ENCODE data around the gene CNGA3. TPM values are rescaled to one million over a fixed set of nuclear protein-coding genes. Genes with fewer than 3 reads are reported as not detected.
"Not testable (repeated sequence)": the region's sequence is repeated elsewhere in the genome, so short reads cannot be mapped to it uniquely, and the experiment has no call there.

CNGA3 gene
- total RNA-seq, 2 experiments from 2014 or later = not detected

GRCh38 chr2:98393354-98393753 is 47.1 kb downstream of the CNGA3 start:
- Mint-ChIP-seq H3K4me1 (no peaks in the 10 kb centered on the region), H3K27ac (no peak overlapping the region), H3K36me3 (no peaks in the 10 kb centered on the region), H3K27me3 (peaks cover 19% of the 10 kb centered on the region), H3K4me3 (no peak overlapping the region), H3K9me3 (no peaks in the 10 kb centered on the region)
- no peak for DNase-seq

- no peaks in the 10 kb centered on the region for H3K4me1 Mint-ChIP-seq
- H3K36me3 Mint-ChIP-seq = no peaks in the 10 kb centered on the region
- peaks cover 21% of the 10 kb centered on the region for H3K27me3 Mint-ChIP-seq
- no peak for DNase-seq
- H3K9me3 Mint-ChIP-seq = no peaks in the 10 kb centered on the region
- H3K27ac Mint-ChIP-seq = no peak overlapping the region
- H3K4me3 Mint-ChIP-seq = no peak overlapping the region
These were observed 48.4 kb downstream of the CNGA3 start for GRCh38 chr2:98394595-98395153.

DNA sequence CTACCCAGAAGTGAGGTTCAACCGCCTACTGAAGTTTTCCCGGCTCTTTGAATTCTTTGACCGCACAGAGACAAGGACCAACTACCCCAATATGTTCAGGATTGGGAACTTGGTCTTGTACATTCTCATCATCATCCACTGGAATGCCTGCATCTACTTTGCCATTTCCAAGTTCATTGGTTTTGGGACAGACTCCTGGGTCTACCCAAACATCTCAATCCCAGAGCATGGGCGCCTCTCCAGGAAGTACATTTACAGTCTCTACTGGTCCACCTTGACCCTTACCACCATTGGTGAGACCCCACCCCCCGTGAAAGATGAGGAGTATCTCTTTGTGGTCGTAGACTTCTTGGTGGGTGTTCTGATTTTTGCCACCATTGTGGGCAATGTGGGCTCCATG is 49.7 kb downstream of the CNGA3 start:
- Mint-ChIP-seq H3K27ac (no peak overlapping the region), H3K9me3 (no peaks in the 10 kb centered on the region), H3K36me3 (no peaks in the 10 kb centered on the region), H3K4me1 (no peaks in the 10 kb centered on the region), H3K4me3 (no peak overlapping the region), H3K27me3 (peaks cover 21% of the 10 kb centered on the region)
- no peak for DNase-seq

GRCh38 chr2:98396745-98397355 is 50.6 kb downstream of the CNGA3 start:
- no peaks in the 10 kb centered on the region for H3K9me3 Mint-ChIP-seq
- no peak overlapping the region for H3K27ac Mint-ChIP-seq
- H3K27me3 Mint-ChIP-seq = peaks cover 28% of the 10 kb centered on the region
- H3K4me1 Mint-ChIP-seq = no peaks in the 10 kb centered on the region
- no peak for DNase-seq
- H3K36me3 Mint-ChIP-seq = no peaks in the 10 kb centered on the region
- no peak overlapping the region for H3K4me3 Mint-ChIP-seq

DNA sequence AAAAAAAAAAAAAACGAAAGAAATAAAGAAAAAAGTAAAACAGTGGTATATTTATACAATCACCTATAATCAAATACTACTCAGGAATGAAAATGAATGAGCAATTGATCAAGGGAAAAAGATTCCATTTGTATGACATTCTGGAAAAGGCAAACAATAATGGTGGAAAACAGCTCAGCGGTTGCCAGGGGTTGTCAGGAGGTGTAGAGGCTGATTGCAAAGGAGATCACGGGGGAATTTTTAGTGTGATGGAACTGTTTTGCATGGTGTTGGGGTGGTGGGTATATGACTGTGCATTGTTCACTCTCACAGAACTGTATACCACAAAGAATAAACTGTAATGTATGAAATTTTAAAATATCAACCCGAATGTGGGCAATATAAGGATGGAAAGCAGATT is 52.9 kb downstream of the CNGA3 start:
- DNase-seq = no peak
- H3K4me1 Mint-ChIP-seq = no peaks in the 10 kb centered on the region
- peaks cover 29% of the 10 kb centered on the region for H3K27me3 Mint-ChIP-seq
- no peaks in the 10 kb centered on the region for H3K36me3 Mint-ChIP-seq
- no peak overlapping the region for H3K4me3 Mint-ChIP-seq
- H3K27ac Mint-ChIP-seq = no peak overlapping the region
- H3K9me3 Mint-ChIP-seq = no peaks in the 10 kb centered on the region

GRCh38 chr2:98403878-98404277 is 57.6 kb downstream of the CNGA3 start:
- no peaks in the 10 kb centered on the region for H3K9me3 Mint-ChIP-seq
- no peak overlapping the region for H3K27ac Mint-ChIP-seq
- no peaks in the 10 kb centered on the region for H3K36me3 Mint-ChIP-seq
- H3K4me3 Mint-ChIP-seq = no peak overlapping the region
- DNase-seq = no peak
- H3K27me3 Mint-ChIP-seq = peaks cover 8% of the 10 kb centered on the region
- H3K4me1 Mint-ChIP-seq = no peaks in the 10 kb centered on the region

DNA sequence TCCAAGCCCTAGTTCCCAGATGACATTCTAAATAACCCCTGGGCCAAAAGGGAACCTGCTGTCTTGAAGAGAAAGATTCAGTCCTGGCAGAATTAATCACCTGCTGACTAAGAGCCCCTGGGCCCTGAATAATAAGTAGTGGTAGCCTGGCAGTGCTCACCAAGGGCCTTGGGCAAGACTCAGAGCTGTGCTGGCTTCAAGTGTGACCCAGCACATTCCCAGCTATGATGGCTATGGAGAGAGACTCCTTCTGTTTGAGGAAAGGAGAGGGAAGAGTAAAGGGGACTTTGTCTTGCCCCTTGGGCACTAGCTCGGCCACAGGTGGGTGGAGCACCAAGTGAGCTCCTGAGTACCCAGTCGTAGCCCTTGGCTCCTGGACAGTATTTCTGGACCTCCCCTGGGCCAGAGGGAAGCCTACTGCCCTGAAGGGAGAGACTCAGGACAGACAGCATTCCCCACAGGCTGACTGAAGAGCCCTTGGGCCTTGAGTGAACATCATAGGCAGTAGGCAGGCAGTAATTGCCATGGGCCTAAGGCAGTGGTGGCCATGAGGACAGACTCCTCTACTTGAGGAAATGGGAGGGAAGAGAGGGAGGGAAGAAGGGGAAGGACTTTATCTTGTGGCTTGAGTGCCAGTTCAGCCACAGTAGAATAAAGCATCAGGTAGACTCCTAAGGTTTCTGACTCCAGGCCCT is 58.4 kb downstream of the CNGA3 start:
- no peaks in the 10 kb centered on the region for H3K36me3 Mint-ChIP-seq
- H3K27me3 Mint-ChIP-seq = peaks cover 8% of the 10 kb centered on the region
- H3K27ac Mint-ChIP-seq = no peak overlapping the region
- no peak overlapping the region for H3K4me3 Mint-ChIP-seq
- H3K4me1 Mint-ChIP-seq = no peaks in the 10 kb centered on the region
- no peak for DNase-seq
- no peaks in the 10 kb centered on the region for H3K9me3 Mint-ChIP-seq

DNA sequence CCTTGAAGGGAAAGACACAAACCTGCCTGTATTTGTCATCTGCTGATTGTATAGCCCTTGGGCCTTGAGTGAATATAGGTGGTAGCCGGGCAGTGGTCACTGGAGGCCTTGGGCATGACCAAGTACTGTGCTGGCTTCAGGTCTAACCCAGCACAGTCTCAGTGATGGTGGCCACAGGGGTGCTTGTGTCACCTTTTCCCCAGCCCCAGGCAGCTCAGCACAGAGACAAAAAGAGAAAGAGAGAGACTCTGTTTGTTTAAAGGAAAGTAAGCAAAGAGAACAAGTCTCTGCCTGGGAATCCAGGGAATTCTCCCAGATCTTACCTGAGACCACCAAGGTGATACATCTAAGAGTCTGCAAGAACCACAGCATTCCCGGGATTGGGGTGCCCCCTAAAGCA is 59.0 kb downstream of the CNGA3 start:
- Mint-ChIP-seq H3K4me1 (no peaks in the 10 kb centered on the region), H3K27me3 (peaks cover 8% of the 10 kb centered on the region), H3K4me3 (no peak overlapping the region), H3K36me3 (no peaks in the 10 kb centered on the region), H3K9me3 (no peaks in the 10 kb centered on the region), H3K27ac (no peak overlapping the region)
- DNase-seq = no peak

- Mint-ChIP-seq H3K27me3 (no peaks in the 10 kb centered on the region), H3K4me3 (no peak overlapping the region), H3K36me3 (no peaks in the 10 kb centered on the region), H3K9me3 (no peaks in the 10 kb centered on the region), H3K27ac (no peak overlapping the region), H3K4me1 (peaks cover 7% of the 10 kb centered on the region)
- DNase-seq = no peak
These were observed 61.9 kb downstream of the CNGA3 start for GRCh38 chr2:98408155-98408554.

DNA sequence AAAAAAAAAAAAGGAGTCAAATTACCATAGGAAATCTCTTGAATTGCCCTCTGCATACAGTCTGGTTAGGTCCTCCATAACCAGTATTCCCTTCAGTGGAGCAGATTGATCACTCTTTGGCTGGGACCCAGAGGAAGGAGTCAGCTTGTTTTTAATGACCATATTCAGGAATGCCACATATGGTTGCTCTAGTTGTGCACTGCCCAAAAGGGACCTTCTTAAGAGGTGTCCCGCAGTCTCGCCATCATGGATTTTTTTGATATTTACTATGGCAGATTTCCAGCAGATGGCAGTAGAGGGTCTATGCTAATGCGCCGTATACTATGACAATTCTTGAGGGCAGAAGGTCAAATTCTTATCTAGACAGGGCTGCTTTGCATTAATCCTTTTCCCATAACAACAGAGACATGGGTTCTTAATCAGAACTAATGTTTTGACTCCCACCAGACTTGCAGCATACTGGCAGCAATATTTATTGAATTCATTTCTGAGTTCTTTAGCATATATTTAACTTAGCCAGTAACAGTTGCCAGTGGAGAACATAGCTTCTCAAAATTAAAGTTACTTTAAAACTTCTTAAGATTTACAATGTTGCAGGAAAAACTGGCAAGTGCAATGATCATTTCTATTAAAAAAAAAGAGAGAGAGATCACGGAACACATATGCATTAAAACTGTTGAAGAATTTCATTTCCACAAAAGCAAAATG is 66.6 kb downstream of the CNGA3 start:
- Mint-ChIP-seq H3K4me3 (no peak overlapping the region), H3K4me1 (peaks cover 18% of the 10 kb centered on the region), H3K27ac (no peak overlapping the region), H3K27me3 (no peaks in the 10 kb centered on the region), H3K9me3 (peaks cover 3% of the 10 kb centered on the region), H3K36me3 (no peaks in the 10 kb centered on the region)
- DNase-seq = peak; percentile 40

DNA sequence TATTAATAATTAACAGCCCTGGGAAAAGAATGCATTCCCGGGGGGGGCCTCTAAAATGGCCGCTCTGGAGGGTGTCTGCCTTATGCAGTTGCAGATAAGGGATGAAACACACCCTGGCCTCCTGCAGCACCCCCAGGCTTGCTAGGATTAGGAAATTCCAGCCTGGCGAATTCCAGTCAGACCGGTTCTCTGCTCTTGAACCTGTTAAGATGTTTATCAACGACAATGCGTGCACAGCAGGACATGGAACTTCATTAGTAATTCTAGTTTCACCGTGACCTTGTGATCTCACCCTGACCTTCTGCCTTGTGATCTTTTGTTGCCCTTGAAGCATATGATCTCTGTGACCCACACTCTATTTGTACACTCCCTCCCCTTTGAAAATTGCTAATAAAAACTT is 68.0 kb downstream of the CNGA3 start:
- H3K9me3 Mint-ChIP-seq, H3K27me3 Mint-ChIP-seq, H3K36me3 Mint-ChIP-seq, H3K27ac Mint-ChIP-seq, DNase-seq, H3K4me3 Mint-ChIP-seq: not testable (repeated sequence)
- H3K4me1 Mint-ChIP-seq = peaks cover 18% of the 10 kb centered on the region

- not testable (repeated sequence) for DNase-seq, H3K9me3 Mint-ChIP-seq, H3K27me3 Mint-ChIP-seq, H3K27ac Mint-ChIP-seq, H3K36me3 Mint-ChIP-seq, H3K4me3 Mint-ChIP-seq
- peaks cover 18% of the 10 kb centered on the region for H3K4me1 Mint-ChIP-seq
These were observed 69.5 kb downstream of the CNGA3 start for GRCh38 chr2:98415719-98416248.

GRCh38 chr2:98416383-98417159 is 70.3 kb downstream of the CNGA3 start:
- H3K4me3 Mint-ChIP-seq = no peak overlapping the region
- no peak overlapping the region for H3K27ac Mint-ChIP-seq
- H3K27me3 Mint-ChIP-seq = no peaks in the 10 kb centered on the region
- DNase-seq = no peak
- H3K36me3 Mint-ChIP-seq = no peaks in the 10 kb centered on the region
- peaks cover 18% of the 10 kb centered on the region for H3K4me1 Mint-ChIP-seq
- peaks cover 3% of the 10 kb centered on the region for H3K9me3 Mint-ChIP-seq

DNA sequence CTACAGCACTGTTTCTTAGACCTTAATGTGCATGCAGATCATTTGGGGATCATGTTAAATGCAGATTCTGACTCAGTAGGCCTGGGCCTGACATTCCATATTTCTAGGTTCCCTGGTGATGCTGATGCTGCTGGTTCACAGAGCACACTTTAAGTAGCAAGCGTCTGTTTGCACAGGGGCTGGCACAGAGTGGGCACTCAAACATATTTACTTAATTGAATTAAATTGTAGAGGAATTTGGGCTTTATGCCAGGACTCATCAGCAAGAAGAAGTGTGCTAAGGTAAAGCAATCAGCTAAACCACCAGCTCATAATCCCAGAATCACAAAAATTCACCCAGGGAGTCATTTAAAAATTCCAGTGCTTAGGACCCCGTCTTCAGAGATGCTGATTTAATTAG is 73.3 kb downstream of the CNGA3 start:
- H3K36me3 Mint-ChIP-seq = peaks cover 7% of the 10 kb centered on the region
- peaks cover 10% of the 10 kb centered on the region for H3K4me1 Mint-ChIP-seq
- no peak overlapping the region for H3K4me3 Mint-ChIP-seq
- peaks cover 12% of the 10 kb centered on the region for H3K9me3 Mint-ChIP-seq
- no peak overlapping the region for H3K27ac Mint-ChIP-seq
- H3K27me3 Mint-ChIP-seq = no peaks in the 10 kb centered on the region
- DNase-seq = no peak

Data from activated naive CD8-positive, alpha-beta T cell treated with anti-CD3 and anti-CD28 coated beads for 36 hours (primary cell).